DMS153 (cell line): ENCODE data around the gene STEAP3.
A peak's percentile ranks its signal among the peaks of the same experiment; 100 is the strongest.

Experiments
- DNase-seq: peaks from one replicate; lab custom pipeline; 2025; lab: John Stamatoyannopoulos, UW

Gene STEAP3

GRCh38 chr2:119227346-119227745, 3.7 kb downstream of the STEAP3 start:
- DNase-seq: no peak

DNA sequence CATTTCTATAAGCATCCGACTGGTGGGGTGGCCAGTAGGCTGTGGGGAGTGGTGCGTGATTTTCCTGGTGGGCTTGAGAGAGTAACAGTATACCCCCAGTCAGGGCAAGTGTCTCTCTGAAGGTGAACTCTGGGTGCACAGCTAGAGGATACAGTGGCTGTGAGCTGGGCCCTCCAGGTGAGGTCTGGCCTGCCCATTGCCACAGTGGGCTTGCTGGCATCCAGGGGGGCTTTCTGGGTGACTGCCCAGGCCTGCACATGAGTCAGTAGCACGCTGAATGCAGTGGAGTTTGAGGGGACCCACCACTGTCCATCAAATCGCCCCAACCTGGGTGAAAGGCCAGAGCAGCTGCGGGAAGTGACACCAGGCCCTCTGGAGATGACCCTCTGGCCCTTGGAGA, 4.5 kb downstream of the STEAP3 start:
- DNase-seq: no peak

DNA sequence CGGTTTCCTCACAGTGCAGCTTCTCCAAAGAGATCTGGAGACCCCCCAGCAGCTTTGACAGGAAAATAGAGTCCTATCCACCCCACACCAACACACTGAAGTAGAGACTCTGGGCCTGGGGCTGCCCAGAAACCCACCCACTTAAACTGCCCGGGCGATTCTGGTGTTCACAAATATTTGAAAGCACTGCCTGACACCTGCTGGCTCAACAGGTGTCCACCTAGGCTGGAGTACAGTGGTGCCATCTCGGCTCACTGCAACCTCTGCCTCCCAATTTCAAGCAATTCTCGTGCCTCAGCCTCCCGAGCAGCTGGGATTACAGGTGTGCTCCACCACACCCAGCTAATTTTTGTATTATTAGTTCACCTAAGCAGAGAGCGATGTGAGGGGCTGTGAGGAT, 5.3 kb downstream of the STEAP3 start:
- no peak for DNase-seq

DNA sequence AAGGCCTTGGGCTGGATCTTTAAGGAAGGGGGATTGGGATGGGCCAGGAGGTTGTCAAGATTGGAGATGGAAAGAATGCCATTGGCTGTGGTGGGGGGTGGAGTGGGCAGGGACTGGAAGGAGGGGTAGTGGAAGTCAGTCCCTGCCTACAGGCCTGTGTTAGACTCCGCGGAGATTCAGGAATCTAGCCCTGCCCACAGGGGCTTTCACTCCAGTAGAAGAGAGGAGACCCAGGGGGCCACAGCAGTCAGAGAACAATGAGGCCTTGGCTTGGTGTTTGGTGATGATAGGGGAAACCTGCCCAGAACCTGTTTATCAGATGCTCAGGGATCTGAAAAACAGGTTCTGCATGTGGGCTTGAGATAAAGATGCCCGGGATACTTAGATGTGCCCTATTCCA, 6.1 kb downstream of the STEAP3 start:
- no peak for DNase-seq

- peak; percentile 77 for DNase-seq
Measured at GRCh38 chr2:119230219-119231185, 6.9 kb downstream of the STEAP3 start.

DNA sequence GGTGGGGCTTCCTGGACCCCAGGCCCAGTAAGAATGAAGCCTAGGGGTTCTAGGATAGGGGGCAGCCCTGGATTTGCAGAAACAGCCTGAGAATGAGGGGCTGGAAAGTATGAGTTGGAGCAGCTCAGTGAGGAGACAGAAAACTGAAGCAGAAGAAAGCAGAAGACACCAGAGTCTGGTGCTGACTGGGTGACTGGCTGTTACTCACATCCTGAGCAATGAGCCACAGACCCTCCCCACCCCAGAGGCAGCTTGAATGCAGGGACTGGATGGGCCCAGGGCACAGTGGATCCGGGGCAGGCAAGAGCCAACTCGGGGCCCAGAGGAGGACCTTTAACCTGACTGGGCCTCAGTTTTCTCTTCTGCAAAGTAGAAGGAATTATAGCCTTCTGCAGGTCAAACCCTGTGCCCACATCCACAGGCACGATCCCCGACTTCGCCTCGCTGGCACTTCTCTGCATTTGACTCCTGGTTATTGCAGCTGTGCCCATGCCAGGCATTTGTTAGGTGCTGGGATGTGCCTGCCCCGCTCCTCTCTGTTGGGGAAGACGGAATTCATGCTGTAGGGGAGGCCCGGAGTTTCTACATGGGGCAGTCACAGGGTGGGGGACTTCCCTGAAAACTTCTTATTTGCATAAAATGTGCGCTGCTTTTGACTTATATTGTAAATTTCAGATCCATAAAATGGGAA, 8.5 kb downstream of the STEAP3 start:
- DNase-seq: no peak

GRCh38 chr2:119232666-119232993, 9.0 kb downstream of the STEAP3 start:
- no peak for DNase-seq

DNA sequence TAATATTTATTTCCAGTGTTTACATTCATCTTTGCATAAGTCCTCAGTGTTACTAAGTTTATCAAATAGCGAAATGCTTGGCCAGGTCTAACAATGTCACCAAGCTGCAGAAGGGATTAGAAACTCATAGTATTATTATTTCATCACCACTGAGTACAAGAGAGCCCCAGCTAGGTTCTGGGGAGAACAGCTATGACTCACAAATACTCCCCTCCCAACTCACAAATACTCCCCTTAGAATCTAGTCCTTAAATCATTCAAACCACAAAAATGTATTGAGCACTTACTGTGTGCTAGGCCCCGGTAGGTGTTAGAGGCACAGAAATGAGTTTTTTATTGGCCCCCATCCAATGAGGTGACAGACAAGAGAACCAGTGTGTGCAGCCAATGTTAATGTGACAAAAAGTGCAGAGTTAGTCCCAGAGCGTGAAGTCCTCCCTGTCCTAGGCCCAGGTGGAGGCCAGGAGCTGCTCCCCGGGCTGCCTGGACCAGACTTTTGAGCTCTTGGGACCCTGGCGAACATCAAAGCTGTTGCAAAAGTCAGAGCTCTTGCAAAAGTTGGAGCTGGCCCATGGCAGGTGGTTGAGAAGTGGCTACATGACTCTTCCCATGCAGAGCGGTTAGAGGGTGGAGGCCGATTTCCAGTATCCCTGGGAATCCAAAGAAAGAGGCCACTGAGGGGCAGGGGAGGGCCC, 9.8 kb downstream of the STEAP3 start:
- no peak for DNase-seq

DNA sequence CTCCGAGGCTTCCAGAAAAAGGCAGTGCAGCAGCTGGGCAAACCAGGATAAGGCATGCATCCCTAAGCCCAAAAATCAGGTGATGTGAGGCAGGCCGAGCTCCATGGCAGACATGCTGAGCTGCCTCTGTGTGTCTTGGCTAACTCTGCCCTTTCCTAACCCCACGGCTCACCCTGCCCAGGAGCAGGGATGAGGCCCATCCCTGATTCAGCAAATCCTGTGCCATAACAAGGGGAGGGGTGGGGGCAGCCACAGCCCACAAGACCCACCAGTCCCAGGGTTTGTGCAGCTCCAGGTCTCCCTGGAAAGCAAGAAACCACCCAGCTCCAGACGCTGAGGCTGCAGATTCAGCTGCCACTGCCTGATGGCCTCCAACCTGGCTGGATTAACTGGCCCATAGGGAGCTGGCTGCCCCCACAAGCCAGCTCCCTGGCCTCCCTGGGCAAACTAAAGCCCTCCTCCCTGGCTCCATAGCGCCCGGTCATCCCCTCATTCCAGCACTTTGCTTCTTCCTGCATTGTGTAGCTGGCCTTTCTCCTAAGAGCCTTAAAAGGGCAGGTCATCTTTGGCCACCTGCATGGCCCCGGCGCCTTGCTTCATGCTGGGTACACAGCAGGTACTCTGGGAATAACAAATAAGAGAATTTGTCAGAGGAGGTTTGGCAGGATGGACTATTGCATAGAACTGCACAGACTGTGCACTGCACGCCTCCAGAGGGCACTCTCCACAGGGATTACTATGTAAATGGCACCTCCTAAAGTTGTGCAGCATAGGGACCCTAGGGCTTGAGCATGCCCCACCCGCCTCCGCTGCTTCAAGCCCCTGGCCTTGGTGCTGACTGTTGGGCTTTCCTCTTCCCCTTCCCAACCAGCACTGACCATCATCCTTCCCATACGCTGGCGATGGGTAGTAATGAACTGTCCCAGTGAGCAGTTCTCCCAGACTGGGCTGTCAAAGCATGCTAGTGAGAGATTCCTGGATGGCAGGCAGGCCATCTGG, 10.7 kb downstream of the STEAP3 start:
- DNase-seq: peak; percentile 28

DNA sequence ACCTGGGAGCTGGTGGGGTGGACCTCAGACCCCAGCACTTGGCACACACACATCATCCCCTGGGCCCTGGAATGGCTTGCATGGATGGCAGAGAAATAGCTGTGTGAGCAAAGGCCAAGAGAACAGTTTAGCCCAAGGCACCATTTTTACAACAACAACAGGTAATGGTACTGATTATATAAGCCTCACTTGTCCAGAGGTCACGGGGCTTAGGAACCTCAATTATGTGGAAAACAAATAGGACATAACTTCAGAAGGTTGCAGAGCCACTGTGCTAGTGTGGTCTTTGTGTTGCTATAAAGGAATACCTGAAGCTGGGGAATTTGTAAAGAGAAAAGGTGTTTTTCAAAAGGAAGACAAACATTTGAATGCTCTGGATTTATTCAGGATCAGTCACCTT, 13.2 kb downstream of the STEAP3 start:
- DNase-seq: no peak

GRCh38 chr2:119240311-119241204, 16.9 kb downstream of the STEAP3 start:
- peak; percentile 98 for DNase-seq

DNA sequence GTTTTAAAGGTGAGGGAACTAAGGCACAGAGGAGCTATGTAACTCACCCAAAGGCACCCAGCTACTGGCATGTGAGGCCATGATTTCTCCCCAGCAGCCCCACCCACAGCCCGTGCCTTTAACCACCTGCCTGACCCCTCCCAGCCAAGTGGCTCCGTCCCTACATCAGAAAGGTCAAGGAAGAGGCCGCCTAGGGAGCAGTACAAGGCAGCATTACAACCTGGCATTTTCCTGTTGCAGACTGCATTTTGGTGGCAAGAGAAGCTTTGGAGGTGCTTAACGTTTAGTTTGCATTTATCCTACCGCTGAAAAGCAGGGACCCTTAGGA, 17.5 kb downstream of the STEAP3 start:
- DNase-seq: no peak

DNA sequence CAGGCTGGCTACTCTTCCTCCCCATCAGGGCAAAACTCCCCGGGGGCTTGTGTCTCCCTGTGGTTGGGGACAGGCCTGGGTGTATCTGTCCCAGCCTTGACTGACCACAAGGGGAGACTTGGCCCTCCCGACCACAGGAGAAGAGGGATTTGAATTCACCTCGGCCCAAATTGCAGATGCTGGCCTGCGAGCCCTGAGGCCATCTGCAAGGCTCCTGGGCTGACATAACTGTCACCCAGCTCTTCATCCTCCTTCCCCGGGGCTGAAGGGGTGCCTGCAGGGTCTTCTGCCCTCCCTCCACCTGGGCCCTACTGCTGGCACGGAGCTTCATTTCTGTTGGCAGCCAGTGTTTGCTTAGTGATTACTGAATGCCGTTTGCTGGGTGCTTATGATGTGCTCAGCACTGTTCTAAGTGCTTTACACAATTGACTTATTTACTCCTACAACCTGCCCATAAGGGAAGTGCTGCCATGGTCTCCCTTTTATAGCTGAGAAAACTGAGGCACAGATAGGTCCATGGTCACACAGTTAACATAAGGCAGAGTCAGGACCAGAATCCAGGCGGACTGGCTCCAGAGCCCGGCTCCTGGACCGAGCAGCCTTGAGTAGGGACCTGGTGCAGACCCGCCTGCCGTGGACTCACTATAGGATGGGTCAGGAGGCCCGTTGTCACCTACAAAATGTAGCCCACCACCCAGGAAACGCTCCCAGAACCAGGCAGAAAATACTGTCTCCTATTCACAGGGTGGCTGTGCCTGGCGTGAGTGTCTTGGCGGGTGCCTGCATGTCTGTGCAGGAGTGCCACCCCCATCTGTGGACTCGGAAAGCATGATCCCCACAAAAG, 18.9 kb downstream of the STEAP3 start:
- DNase-seq: peak; percentile 94

DNA sequence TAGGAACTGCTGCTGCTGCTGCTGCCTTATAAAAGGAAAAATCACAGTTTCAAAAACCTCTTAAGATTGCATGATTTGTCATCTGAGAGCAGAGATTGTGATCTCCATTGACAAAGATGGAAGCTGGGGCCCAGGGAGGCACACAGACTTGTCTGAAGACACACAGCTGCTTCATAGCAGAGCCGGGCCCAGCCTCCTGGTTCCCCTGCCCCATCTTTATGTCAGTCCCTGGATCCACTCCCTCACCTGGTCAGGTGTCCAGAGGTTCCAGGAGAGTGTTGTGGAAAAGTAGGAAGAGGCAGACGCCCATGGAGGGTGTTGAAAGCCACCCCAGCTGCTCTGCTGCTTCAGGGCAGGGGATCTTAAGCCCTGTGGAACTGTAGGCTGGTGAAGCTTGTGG, 20.0 kb downstream of the STEAP3 start:
- DNase-seq: no peak

- peak; percentile 55 for DNase-seq
Measured at GRCh38 chr2:119245076-119245840, 21.6 kb downstream of the STEAP3 start.

DNA sequence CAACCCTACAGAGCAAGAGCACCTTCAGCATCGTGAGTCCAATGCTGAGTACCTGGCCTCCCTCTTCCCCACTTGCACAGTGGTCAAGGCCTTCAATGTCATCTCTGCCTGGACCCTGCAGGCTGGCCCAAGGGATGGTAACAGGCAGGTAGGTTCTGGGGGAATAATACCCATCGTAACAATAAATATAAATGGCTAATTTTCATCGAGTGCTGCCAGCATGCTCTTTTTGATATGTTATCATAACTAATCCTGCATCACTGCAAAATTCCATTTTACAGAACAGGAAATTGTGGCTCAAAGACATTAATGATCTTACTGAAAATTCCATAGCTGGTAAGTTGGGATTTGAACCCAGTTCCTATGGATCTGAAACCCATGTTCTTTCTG, 22.2 kb downstream of the STEAP3 start:
- no peak for DNase-seq

- no peak for DNase-seq
Measured at GRCh38 chr2:119246884-119247843, 23.5 kb downstream of the STEAP3 start.

DNA sequence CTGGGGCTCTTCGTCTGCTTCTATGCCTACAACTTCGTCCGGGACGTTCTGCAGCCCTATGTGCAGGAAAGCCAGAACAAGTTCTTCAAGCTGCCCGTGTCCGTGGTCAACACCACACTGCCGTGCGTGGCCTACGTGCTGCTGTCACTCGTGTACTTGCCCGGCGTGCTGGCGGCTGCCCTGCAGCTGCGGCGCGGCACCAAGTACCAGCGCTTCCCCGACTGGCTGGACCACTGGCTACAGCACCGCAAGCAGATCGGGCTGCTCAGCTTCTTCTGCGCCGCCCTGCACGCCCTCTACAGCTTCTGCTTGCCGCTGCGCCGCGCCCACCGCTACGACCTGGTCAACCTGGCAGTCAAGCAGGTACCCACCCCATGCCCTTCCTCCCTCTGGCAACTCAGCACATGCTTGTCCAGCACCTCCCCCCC, 24.2 kb downstream of the STEAP3 start:
- DNase-seq: no peak
